Trophoblast cell (in vitro differentiated cells and primary cell): Measurements from ENCODE around the gene MPST.

Source experiments
- DNase-seq, 2 donors: peaks; one replicate each; pipeline ENCODE4 v3.0.0-alpha.2; 2016
- H2AFZ ChIP-seq: 2 replicates; pipeline ENCODE4 v1.6.1; 2013; ENCODE audit warnings: low read length, moderate library complexity, mild to moderate bottlenecking; ENCODE audit not compliant: insufficient read depth, poor library complexity
- H2AK5ac ChIP-seq: 2 replicates; pipeline ENCODE4 v1.6.1; 2013; ENCODE audit warnings: mild to moderate bottlenecking, low read length
- H2BK120ac ChIP-seq: 2 replicates; pipeline ENCODE4 v1.6.1; 2013; ENCODE audit warnings: low read length, mild to moderate bottlenecking, moderate library complexity; ENCODE audit not compliant: insufficient read depth, poor library complexity
- H2BK12ac ChIP-seq: 2 replicates; pipeline ENCODE4 v1.6.1; 2013; ENCODE audit warnings: mild to moderate bottlenecking, low read length, moderate library complexity
- H2BK5ac ChIP-seq: 2 replicates; pipeline ENCODE4 v1.6.1; 2013; ENCODE audit warnings: low read length, low read depth, moderate library complexity, mild to moderate bottlenecking; ENCODE audit not compliant: poor library complexity
- H3K14ac ChIP-seq: 2 replicates; pipeline ENCODE4 v1.6.1; 2013; ENCODE audit warnings: mild to moderate bottlenecking, low read length
- H3K18ac ChIP-seq: 2 replicates; pipeline ENCODE4 v1.6.1; 2013; ENCODE audit warnings: mild to moderate bottlenecking, low read length
- H3K23ac ChIP-seq: 2 replicates; pipeline ENCODE4 v1.6.1; 2013; ENCODE audit warnings: low read length
- H3K27ac ChIP-seq: 2 replicates; pipeline ENCODE4 v1.5.1; 2013; ENCODE audit warnings: low read depth, mild to moderate bottlenecking, inconsistent platforms, low read length, moderate library complexity
- H3K27me3 ChIP-seq: 2 replicates; pipeline ENCODE4 v1.6.1; 2013; ENCODE audit warnings: inconsistent platforms, mild to moderate bottlenecking, low read length, moderate library complexity; ENCODE audit not compliant: insufficient read depth
- H3K36me3 ChIP-seq, 2 experiments: 1 replicate in 1 of 2; 2 replicates in 1 of 2; pipeline ENCODE4 v1.6.1; 2013; ENCODE audit warnings: low read length in 2 of 2, mild to moderate bottlenecking in 2 of 2, moderate library complexity in 1 of 2; ENCODE audit not compliant: insufficient read depth in 2 of 2, control insufficient read depth in 1 of 2
- H3K4ac ChIP-seq: 2 replicates; pipeline ENCODE4 v1.6.1; 2013; ENCODE audit warnings: low read depth, mild to moderate bottlenecking, low read length, moderate library complexity
- H3K4me1 ChIP-seq, 2 experiments: 1 replicate in 1 of 2; 2 replicates in 1 of 2; pipeline ENCODE4 v1.6.1; 2013; ENCODE audit warnings: low read length in 2 of 2, mild to moderate bottlenecking in 2 of 2, moderate library complexity in 1 of 2; ENCODE audit not compliant: insufficient read depth in 2 of 2, control insufficient read depth in 1 of 2
- H3K4me2 ChIP-seq: 2 replicates; pipeline ENCODE4 v1.6.1; 2013; ENCODE audit warnings: inconsistent platforms, mild to moderate bottlenecking, low read length, moderate library complexity
- H3K4me3 ChIP-seq: 2 replicates; pipeline ENCODE4 v1.5.1; 2013; ENCODE audit warnings: mild to moderate bottlenecking, low read depth, low read length, inconsistent platforms
- H3K79me1 ChIP-seq: one replicate; pipeline ENCODE4 v1.6.1; 2013; ENCODE audit warnings: low read length
- H3K79me2 ChIP-seq: 2 replicates; pipeline ENCODE4 v1.6.1; 2013; ENCODE audit warnings: low read length, mild to moderate bottlenecking; ENCODE audit not compliant: control insufficient read depth, insufficient read depth, poor library complexity
- H3K9ac ChIP-seq: 2 replicates; pipeline ENCODE4 v1.6.1; 2013; ENCODE audit warnings: mild to moderate bottlenecking, low read length
- H3K9me3 ChIP-seq: 2 replicates; pipeline ENCODE4 v1.6.1; 2013; ENCODE audit warnings: low read depth, mild to moderate bottlenecking, control low read depth, inconsistent platforms, low read length; ENCODE audit not compliant: insufficient read depth
- H4K12ac ChIP-seq: 2 replicates; pipeline ENCODE4 v1.6.1; 2013; ENCODE audit warnings: low read depth, mild to moderate bottlenecking, low read length, moderate library complexity
- H4K8ac ChIP-seq: 2 replicates; pipeline ENCODE4 v1.6.1; 2013; ENCODE audit warnings: low read depth, mild to moderate bottlenecking, low read length, moderate library complexity
- H4K91ac ChIP-seq: one replicate; pipeline ENCODE4 v1.6.1; 2013; ENCODE audit warnings: low read depth, mild to moderate bottlenecking, low read length, moderate library complexity
- WGBS: extraction: QIAGEN DNeasy Blood & Tissue Kit; methylation state at CpG from one replicate; pipeline ENCODE4 v1.1.7; 2013; ENCODE audit warnings: missing lambda C conversion rate; ENCODE audit not compliant: insufficient read length, insufficient coverage; ENCODE audit errors: extremely low coverage; 5-methylcytosine and 5-hydroxymethylcytosine counted together

The MPST gene

DNA sequence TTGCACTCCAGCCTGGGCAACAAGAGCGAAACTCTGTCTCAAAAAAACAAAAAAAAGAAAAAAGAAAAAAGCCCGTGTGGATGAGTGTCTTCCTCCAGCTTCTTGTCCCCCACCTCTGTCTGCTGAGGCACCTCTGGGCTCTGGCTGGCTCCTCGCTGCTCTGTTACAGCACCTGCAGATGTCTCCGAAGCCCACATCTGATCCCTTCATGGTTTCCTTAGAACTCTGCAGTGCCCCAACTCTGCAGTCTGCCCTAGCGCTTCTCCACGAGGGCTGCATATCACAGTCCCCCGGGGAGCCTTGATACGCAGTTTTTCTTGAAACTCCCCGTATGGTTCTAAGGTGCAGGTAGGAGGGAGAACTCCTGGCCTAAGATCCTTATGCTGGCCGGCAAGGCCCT lies 47.9 kb downstream of the MPST start:
- Histone ChIP-seq H4K8ac (no peak overlapping the region), H3K4me2 (no peak overlapping the region)

DNA sequence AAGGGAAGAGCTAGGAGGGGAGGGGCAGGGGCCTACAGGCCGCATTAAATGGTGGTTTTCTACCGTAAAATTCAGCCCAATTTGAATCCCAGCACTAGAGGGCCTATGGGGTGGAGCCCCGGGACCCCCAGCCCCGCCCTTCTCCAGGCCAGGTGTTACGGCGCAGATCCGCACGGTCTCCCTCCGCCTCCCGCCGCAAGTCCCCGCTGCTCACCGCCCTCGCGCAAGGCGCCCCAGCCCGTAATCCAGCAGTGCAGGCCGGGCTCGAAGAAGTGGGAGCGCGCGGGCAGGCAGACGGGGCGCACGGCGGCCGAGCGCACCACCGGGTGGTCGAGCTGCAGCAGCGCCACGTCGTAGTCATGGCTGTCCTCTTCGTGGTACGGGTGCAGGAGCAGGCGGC lies 49.3 kb downstream of the MPST start:
- no CpG with 5 or more reads among the region's 36 CpGs for whole genome bisulfite sequencing
- Histone ChIP-seq H3K36me3 (no peaks in the 10 kb centered on the region), H2BK120ac (no peak overlapping the region), H3K4me1 (no peaks in the 10 kb centered on the region), H2AFZ (no peak overlapping the region), H4K12ac (no peak overlapping the region), H3K4me3 (no peak overlapping the region), H2BK5ac (no peak overlapping the region), H3K27me3 (peaks cover 14% of the 10 kb centered on the region), H3K4ac (no peak overlapping the region), H3K4me2 (no peak overlapping the region), H3K14ac (no peak overlapping the region), H2BK12ac (no peak overlapping the region), H3K23ac (no peak overlapping the region), H3K9me3 (peaks cover 5% of the 10 kb centered on the region), H3K27ac (no peak overlapping the region), H3K79me2 (no peaks in the 10 kb centered on the region), H4K91ac (no peak overlapping the region), H3K79me1 (no peaks in the 10 kb centered on the region), H2AK5ac (no peak overlapping the region), H3K18ac (no peak overlapping the region), H3K9ac (no peak overlapping the region), H4K8ac (no peak overlapping the region)
- DNase-seq: no peak

More for the DNA sequence above, 47.9 kb downstream of the MPST start:
- H3K18ac ChIP-seq: no peak overlapping the region
- peaks cover 7% of the 10 kb centered on the region for H3K9me3 ChIP-seq
- WGBS: no CpG with 5 or more reads among the region's 10 CpGs
- H3K27ac ChIP-seq: no peak overlapping the region
- H2AK5ac ChIP-seq: no peak overlapping the region
- no peak overlapping the region for H3K14ac ChIP-seq
- H4K91ac ChIP-seq: no peak overlapping the region
- no peak overlapping the region for H2BK12ac ChIP-seq
- no peak overlapping the region for H3K23ac ChIP-seq
- H3K4ac ChIP-seq: no peak overlapping the region
- H3K27me3 ChIP-seq: peaks cover 14% of the 10 kb centered on the region
- no peak overlapping the region for H2BK5ac ChIP-seq
- H3K36me3 ChIP-seq: no peaks in the 10 kb centered on the region
- no peak overlapping the region for H3K4me3 ChIP-seq
- H3K4me1 ChIP-seq: no peaks in the 10 kb centered on the region
- H3K79me1 ChIP-seq: no peaks in the 10 kb centered on the region
- no peaks in the 10 kb centered on the region for H3K79me2 ChIP-seq
- H2AFZ ChIP-seq: no peak overlapping the region
- H4K12ac ChIP-seq: no peak overlapping the region
- H3K9ac ChIP-seq: no peak overlapping the region
- no peak for DNase-seq
- no peak overlapping the region for H2BK120ac ChIP-seq

DNA sequence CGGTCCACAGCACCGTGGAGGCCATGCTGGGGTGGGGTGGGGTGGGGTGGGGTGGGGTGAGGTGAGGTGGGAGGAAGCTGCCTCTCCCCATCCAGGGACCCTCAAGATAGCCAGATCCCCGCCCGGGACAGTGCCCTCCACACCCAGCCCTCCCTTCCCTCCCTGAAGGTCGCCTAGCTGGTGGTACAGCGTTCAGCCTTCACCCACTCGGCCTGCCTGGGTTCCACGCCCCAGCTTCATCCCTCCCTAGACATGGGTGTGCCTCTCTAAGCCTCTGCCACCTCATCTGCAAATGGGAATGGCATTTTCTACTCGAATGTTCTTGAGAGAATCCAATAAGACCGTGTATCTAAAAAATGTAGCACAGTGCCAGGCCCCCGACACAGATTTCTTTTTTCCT lies 49.8 kb downstream of the MPST start:
- H3K27ac ChIP-seq: no peak overlapping the region
- no peak overlapping the region for H2BK12ac ChIP-seq
- H4K8ac ChIP-seq: no peak overlapping the region
- no peaks in the 10 kb centered on the region for H3K4me1 ChIP-seq
- no peak overlapping the region for H2AFZ ChIP-seq
- H3K79me1 ChIP-seq: no peaks in the 10 kb centered on the region
- H3K14ac ChIP-seq: no peak overlapping the region
- peaks cover 4% of the 10 kb centered on the region for H3K9me3 ChIP-seq
- H3K9ac ChIP-seq: no peak overlapping the region
- no peak for DNase-seq
- H3K4me2 ChIP-seq: no peak overlapping the region
- no peak overlapping the region for H2BK120ac ChIP-seq
- H3K4me3 ChIP-seq: no peak overlapping the region
- no peak overlapping the region for H3K23ac ChIP-seq
- no peak overlapping the region for H4K12ac ChIP-seq
- WGBS: no CpG with 5 or more reads among the region's 11 CpGs
- H3K79me2 ChIP-seq: no peaks in the 10 kb centered on the region
- H2AK5ac ChIP-seq: no peak overlapping the region
- no peak overlapping the region for H3K4ac ChIP-seq
- no peak overlapping the region for H4K91ac ChIP-seq
- H2BK5ac ChIP-seq: no peak overlapping the region
- H3K36me3 ChIP-seq: no peaks in the 10 kb centered on the region
- H3K18ac ChIP-seq: no peak overlapping the region
- H3K27me3 ChIP-seq: peaks cover 14% of the 10 kb centered on the region

DNA sequence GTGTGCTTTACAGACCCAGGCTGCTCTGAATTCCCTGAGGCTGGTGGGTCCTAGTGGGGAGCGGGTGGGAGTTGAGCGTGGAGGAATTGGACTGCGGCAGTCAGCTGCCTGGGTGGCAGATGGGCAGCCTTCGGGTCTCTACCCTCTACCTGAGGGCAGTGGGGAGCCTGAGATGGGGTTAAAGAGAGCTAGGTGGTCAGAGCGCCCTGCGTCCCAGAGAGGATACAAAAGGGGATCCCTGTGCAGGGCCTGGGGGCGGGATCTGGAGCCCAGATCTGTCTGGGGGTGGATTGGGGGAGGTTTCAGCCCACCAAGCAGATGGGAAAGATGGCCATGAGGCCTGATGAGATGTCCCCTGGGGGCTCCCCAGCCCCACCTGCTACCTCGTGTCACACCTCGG lies 50.2 kb downstream of the MPST start:
- WGBS: no CpG with 5 or more reads among the region's 9 CpGs
- Histone ChIP-seq H3K4me2 (no peak overlapping the region), H3K36me3 (no peaks in the 10 kb centered on the region), H3K14ac (no peak overlapping the region), H4K12ac (no peak overlapping the region), H2BK120ac (no peak overlapping the region), H4K8ac (no peak overlapping the region), H3K27ac (no peak overlapping the region), H2BK12ac (no peak overlapping the region), H2BK5ac (no peak overlapping the region), H3K4me1 (no peaks in the 10 kb centered on the region), H3K4ac (no peak overlapping the region), H3K79me1 (no peaks in the 10 kb centered on the region), H3K9me3 (peaks cover 3% of the 10 kb centered on the region), H3K4me3 (no peak overlapping the region), H3K27me3 (peaks cover 14% of the 10 kb centered on the region), H2AK5ac (no peak overlapping the region), H2AFZ (no peak overlapping the region), H4K91ac (no peak overlapping the region), H3K9ac (no peak overlapping the region), H3K79me2 (no peaks in the 10 kb centered on the region), H3K18ac (no peak overlapping the region), H3K23ac (no peak overlapping the region)
- DNase-seq: no peak
